ENCODE results near the gene PIGW. TPM values are rescaled to one million over a fixed set of nuclear protein-coding genes. Genes with fewer than 3 reads are reported as not detected.
A peak's percentile ranks its signal among the peaks of the same experiment; 100 is the strongest.
"Not testable (repeated sequence)": the region's sequence is repeated elsewhere in the genome, so short reads cannot be mapped to it uniquely, and the experiment has no call there.

The PIGW gene
- total RNA-seq, 1 donor from 2014 or later = 29.4 TPM

DNA sequence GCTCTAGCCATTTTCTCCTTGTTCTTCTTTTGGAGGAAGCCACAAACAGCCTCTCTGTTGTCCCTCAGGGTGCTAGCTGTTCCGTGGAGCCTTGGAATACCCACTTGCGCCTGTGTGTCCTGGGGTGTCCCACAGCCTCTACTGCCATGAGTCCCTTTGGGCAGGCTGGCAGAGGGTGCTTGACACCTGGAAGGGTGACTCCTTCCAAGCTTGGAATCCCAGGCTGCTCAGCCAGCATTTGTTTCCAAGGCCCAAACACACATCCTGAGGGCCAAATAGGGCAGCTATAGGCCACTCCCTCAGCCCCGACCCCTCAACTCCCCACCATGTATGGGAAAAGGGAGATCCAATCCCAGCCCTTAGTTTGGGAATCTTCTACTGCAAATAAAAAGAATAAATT lies 33.4 kb upstream of the PIGW start:
- Mint-ChIP-seq H3K27me3 (ENCODE audit: insufficient read depth) (no peaks in the 10 kb centered on the region), H3K4me3 (no peak overlapping the region), H3K36me3 (ENCODE audit: low read depth) (peaks cover 40% of the 10 kb centered on the region), H3K9me3 (no peaks in the 10 kb centered on the region), H3K27ac (no peak overlapping the region), H3K4me1 (ENCODE audit: low read depth) (peaks cover 6% of the 10 kb centered on the region)
- intact Hi-C loops (cut with micrococcal nuclease) = no loop called here
- no peak for DNase-seq (ENCODE audit: low spot score)

DNA sequence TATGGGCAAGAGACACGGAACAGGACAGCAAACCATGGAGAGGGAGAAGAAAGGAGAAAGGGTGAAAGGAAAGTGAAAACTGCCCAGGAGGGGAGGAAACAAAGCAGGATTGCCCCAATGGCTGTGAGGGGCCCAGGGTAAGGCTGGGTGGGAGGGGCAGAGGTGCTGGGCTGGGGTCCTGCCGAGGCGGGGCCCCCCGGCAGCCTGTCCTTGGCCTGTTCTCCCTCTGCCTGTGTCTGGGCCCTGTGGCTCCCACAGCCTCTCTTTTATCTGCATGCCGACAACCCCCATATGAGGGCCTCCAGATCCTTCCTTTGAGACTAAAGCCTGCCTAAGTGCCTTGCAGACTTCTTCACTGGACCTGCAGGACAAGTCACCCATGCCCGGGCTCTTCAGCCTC lies 32.8 kb upstream of the PIGW start:
- intact Hi-C loops (cut with micrococcal nuclease) = no loop called here
- H3K27ac Mint-ChIP-seq = no peak overlapping the region
- no peaks in the 10 kb centered on the region for H3K9me3 Mint-ChIP-seq
- peaks cover 6% of the 10 kb centered on the region for H3K4me1 Mint-ChIP-seq (ENCODE audit: low read depth)
- no peaks in the 10 kb centered on the region for H3K27me3 Mint-ChIP-seq (ENCODE audit: insufficient read depth)
- no peak for DNase-seq (ENCODE audit: low spot score)
- H3K4me3 Mint-ChIP-seq = no peak overlapping the region
- peaks cover 41% of the 10 kb centered on the region for H3K36me3 Mint-ChIP-seq (ENCODE audit: low read depth)

DNA sequence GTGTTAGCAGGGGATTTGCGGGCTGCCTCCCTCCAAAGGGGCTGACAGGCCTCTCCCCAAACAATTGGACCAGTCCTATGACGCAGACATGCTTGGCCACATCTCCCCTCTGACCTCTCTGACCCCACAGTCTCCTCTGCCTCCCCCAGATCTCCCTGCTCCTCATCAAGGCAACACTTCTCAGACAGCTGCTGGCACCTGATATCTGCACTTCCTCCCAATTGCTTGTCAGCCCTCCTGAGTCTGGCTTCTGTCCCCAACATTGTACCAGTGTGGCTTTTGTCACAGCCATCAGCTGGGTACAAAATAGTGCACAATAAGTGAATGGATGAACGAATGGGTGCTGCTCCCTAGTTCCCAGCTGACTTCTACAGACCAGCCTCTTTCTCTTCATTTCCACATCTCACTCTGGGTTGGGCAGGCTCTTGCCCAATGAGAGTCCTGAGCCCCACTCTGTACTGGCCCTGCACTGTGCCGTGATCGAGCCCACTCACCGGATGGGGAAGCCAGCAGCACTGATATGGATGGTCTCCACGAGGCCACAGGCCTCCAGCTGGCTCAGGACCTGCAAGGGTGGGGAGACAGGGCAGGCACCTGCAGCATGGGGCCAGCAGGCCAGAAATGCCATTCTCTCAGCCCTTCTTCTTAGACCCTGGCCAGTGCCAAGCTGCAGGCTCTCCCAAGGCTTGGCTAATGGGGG lies 31.2 kb upstream of the PIGW start:
- H3K4me3 Mint-ChIP-seq = no peak overlapping the region
- intact Hi-C loops (cut with micrococcal nuclease) = no loop called here
- no peak for DNase-seq (ENCODE audit: low spot score)
- H3K36me3 Mint-ChIP-seq (ENCODE audit: low read depth) = peaks cover 37% of the 10 kb centered on the region
- peaks cover 6% of the 10 kb centered on the region for H3K4me1 Mint-ChIP-seq (ENCODE audit: low read depth)
- H3K27ac Mint-ChIP-seq = peak overlapping the region; percentile 25
- H3K9me3 Mint-ChIP-seq = no peaks in the 10 kb centered on the region
- H3K27me3 Mint-ChIP-seq (ENCODE audit: insufficient read depth) = no peaks in the 10 kb centered on the region

DNA sequence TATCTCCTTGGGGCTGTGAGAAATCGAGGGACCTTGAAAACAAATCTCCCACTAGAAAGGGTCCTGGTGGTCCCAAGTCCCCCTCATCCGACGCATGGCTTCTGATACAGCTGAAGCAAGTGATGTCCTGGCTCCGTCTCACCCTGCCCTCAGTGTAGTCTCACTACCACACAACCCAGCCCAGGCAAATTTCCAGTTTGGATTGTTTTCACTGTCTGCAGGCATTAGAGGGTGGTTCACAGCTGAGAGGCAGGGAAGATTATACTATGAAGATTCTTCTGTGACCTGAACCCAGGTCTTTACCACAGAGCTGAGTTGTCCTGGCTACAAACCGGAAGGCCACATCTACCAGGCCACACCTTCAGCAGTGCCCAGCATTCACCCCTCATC lies 30.6 kb upstream of the PIGW start:
- Mint-ChIP-seq H3K27me3 (ENCODE audit: insufficient read depth) (no peaks in the 10 kb centered on the region), H3K9me3 (no peaks in the 10 kb centered on the region), H3K4me3 (no peak overlapping the region), H3K27ac (no peak overlapping the region), H3K4me1 (ENCODE audit: low read depth) (peaks cover 6% of the 10 kb centered on the region), H3K36me3 (ENCODE audit: low read depth) (peaks cover 37% of the 10 kb centered on the region)
- no peak for DNase-seq (ENCODE audit: low spot score)
- intact Hi-C loops (cut with micrococcal nuclease) = no loop called here

DNA sequence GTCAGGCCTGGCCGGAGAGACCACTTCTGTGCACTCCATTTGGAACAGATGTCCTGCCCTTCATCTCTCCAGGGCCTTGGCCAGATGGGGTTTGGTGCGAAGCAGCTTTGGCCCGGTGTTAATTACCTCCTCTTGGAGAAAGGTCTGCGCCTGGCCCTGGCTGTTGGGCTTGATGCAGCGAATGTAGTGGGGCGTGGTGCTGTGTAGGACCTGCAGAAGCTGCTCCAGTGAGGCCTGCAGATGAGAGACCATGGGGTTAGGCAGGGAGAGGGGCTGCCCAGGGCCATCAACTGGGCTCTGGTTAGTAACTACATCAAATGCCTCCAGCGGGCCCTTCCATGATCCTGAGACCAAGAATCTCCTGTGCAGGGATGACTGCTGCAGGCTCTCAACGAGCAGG lies 29.6 kb upstream of the PIGW start:
- no peaks in the 10 kb centered on the region for H3K27me3 Mint-ChIP-seq (ENCODE audit: insufficient read depth)
- H3K4me3 Mint-ChIP-seq = no peak overlapping the region
- no peak for DNase-seq (ENCODE audit: low spot score)
- H3K27ac Mint-ChIP-seq = no peak overlapping the region
- intact Hi-C loops (cut with micrococcal nuclease) = no loop called here
- no peaks in the 10 kb centered on the region for H3K9me3 Mint-ChIP-seq
- peaks cover 6% of the 10 kb centered on the region for H3K4me1 Mint-ChIP-seq (ENCODE audit: low read depth)
- H3K36me3 Mint-ChIP-seq (ENCODE audit: low read depth) = peaks cover 38% of the 10 kb centered on the region

DNA sequence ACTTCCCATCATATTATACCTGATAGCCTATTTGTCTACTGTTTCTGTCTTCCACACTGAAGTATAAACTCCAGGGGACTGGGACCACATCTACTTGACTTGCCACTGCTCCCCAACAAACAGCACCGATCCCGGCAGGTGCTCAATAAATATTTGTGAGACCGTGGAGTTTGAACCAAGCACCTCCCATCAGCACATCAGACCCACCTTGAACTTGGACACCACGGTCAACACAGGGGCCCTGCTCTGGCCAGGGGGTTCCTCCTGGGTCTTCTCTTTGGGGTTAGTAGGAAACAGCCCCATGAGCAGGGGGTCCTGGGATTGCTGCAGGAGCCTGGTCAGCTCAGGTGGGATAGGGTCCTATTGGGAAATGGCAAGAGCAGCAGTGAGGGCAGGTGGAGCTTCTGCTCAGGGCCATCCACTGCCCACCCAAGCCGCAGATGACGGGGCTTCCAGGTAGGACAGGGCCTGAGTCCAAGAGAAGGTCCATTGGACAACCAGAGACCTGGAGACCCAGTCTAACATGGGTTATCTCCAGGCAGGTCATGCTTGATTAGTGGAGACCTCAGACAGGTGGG lies 28.4 kb upstream of the PIGW start:
- Mint-ChIP-seq H3K9me3 (no peaks in the 10 kb centered on the region), H3K27ac (no peak overlapping the region), H3K36me3 (ENCODE audit: low read depth) (peaks cover 43% of the 10 kb centered on the region), H3K4me3 (no peak overlapping the region), H3K4me1 (ENCODE audit: low read depth) (peaks cover 6% of the 10 kb centered on the region), H3K27me3 (ENCODE audit: insufficient read depth) (no peaks in the 10 kb centered on the region)
- intact Hi-C loops (cut with micrococcal nuclease) = no loop called here
- no peak for DNase-seq (ENCODE audit: low spot score)

DNA sequence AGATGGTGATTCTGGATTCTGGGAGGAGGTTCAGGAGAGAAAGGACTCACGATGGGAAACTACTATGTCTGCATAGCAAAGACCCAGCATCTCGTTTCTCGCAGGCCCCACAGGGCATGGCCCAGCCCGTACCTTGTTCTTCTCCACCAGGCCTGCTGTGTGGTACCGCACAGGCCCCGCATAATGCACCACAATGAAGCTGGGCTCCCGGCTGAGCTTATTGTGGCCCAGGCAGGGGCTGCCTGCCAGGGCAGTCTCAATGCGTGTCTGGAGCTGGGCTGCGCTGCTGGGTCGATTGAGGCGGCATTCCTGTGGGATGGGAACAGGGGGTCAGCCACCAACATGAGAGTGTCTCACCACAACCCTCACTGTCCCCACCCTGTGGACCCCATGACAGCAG lies 28.0 kb upstream of the PIGW start:
- no peaks in the 10 kb centered on the region for H3K27me3 Mint-ChIP-seq (ENCODE audit: insufficient read depth)
- no peak overlapping the region for H3K27ac Mint-ChIP-seq
- peaks cover 6% of the 10 kb centered on the region for H3K4me1 Mint-ChIP-seq (ENCODE audit: low read depth)
- intact Hi-C loops (cut with micrococcal nuclease) = no loop called here
- no peaks in the 10 kb centered on the region for H3K9me3 Mint-ChIP-seq
- peaks cover 41% of the 10 kb centered on the region for H3K36me3 Mint-ChIP-seq (ENCODE audit: low read depth)
- DNase-seq (ENCODE audit: low spot score) = no peak
- H3K4me3 Mint-ChIP-seq = no peak overlapping the region

DNA sequence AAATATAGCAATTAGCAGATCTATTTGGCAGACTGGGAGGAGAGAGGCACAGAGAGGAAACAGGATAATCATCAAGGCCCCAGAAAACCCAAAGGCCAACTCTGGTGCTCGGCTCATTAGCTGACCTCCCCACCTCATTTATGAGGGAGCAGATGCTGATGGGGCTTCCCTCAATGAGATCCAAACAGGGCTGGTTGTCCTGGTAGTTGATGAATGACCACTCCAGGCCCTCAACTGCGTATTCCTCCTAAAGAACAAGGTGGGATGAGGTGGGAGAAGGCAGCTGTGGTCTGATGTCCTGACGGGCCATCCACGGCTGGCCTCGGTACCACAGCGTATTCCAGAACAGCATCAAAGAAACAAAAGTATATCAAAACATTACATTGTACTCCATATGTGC lies 27.5 kb upstream of the PIGW start:
- H3K27me3 Mint-ChIP-seq (ENCODE audit: insufficient read depth) = no peaks in the 10 kb centered on the region
- no peak overlapping the region for H3K27ac Mint-ChIP-seq
- intact Hi-C loops (cut with micrococcal nuclease) = no loop called here
- no peak overlapping the region for H3K4me3 Mint-ChIP-seq
- H3K36me3 Mint-ChIP-seq (ENCODE audit: low read depth) = peaks cover 39% of the 10 kb centered on the region
- DNase-seq (ENCODE audit: low spot score) = no peak
- H3K9me3 Mint-ChIP-seq = no peaks in the 10 kb centered on the region
- peaks cover 6% of the 10 kb centered on the region for H3K4me1 Mint-ChIP-seq (ENCODE audit: low read depth)

DNA sequence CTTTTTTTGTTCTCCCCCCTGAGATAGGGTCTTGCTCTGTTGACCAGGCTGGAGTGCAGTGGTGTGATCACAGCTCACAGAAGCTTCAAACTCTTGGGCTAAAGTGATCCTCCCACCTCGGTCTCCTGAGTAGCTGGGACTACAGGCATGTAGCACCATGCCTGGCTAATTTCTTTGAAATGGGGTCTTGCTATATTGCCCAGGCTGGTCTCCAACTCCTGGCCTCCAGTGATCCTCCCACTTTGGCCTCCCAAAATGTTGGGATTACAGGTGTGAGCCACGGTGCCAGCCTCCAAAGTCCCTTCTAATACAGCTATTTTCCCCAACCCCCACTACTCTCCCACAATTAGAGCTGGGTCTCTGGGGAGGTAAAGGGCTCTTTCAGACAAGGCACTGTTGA lies 26.3 kb upstream of the PIGW start:
- peaks cover 36% of the 10 kb centered on the region for H3K36me3 Mint-ChIP-seq (ENCODE audit: low read depth)
- intact Hi-C loops (cut with micrococcal nuclease); H3K27me3 Mint-ChIP-seq (ENCODE audit: insufficient read depth); H3K9me3 Mint-ChIP-seq; H3K27ac Mint-ChIP-seq; H3K4me1 Mint-ChIP-seq (ENCODE audit: low read depth); H3K4me3 Mint-ChIP-seq; DNase-seq (ENCODE audit: low spot score): not testable (repeated sequence)

DNA sequence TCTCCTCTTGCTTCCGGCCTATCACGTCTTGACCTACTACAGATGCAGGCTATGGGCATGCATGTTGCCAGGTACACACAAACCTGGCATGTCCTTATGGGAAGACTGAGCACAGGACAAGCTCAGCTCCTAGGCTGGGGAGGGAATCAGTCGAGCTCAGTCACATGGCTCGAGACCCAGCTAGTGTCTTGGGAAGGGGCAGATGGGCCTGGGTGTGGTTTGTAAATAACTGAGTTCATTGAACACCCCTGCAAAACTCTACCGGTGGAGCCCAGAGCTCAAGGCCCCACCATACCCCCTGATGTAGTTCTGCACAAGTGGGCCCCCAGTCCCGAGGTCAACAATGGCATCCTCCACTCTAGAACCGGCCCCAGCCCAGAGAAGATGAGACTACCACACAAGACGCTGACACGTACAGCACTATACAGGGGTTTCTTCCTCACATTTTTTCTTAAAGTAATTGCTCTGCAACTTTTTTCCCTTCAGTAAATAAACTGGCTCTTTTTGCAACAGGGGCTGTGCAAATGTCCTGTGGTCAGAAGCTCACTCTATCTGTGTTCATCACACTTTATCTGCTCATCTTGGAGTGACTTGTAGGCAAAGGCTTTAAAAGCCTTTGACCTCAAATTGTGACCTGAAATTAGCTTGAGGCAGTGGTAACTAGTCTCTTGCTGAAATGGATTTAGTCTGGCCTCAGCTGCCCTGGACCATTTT lies 25.4 kb upstream of the PIGW start:
- H3K9me3 Mint-ChIP-seq = no peaks in the 10 kb centered on the region
- H3K4me3 Mint-ChIP-seq = no peak overlapping the region
- intact Hi-C loops (cut with micrococcal nuclease) = no loop called here
- H3K27ac Mint-ChIP-seq = no peak overlapping the region
- no peak for DNase-seq (ENCODE audit: low spot score)
- H3K36me3 Mint-ChIP-seq (ENCODE audit: low read depth) = peaks cover 29% of the 10 kb centered on the region
- H3K27me3 Mint-ChIP-seq (ENCODE audit: insufficient read depth) = no peaks in the 10 kb centered on the region
- H3K4me1 Mint-ChIP-seq (ENCODE audit: low read depth) = no peaks in the 10 kb centered on the region

DNA sequence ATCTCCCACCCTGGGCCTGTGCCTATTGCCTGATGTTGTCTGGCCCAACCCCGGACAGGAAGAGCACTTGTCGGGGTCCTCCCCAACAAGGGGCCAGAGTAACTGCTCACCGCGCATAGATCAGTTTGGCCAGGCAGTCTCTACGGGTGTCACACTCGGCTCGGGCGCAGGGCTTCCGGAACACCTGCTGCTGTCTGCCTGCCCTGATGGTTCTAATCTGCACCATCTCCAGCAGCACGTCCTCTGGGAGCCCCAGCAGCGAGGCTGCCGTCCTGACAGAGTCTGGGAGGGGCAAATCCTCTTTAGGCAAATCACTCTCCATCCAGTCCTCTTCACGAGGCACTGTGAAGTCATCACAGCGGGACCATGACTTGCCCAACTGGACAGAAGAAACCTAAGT lies 24.2 kb upstream of the PIGW start:
- DNase-seq (ENCODE audit: low spot score) = no peak
- Mint-ChIP-seq H3K27me3 (ENCODE audit: insufficient read depth) (no peaks in the 10 kb centered on the region), H3K4me1 (ENCODE audit: low read depth) (no peaks in the 10 kb centered on the region), H3K36me3 (ENCODE audit: low read depth) (peaks cover 30% of the 10 kb centered on the region), H3K27ac (no peak overlapping the region), H3K4me3 (no peak overlapping the region), H3K9me3 (no peaks in the 10 kb centered on the region)
- intact Hi-C loops (cut with micrococcal nuclease) = no loop called here

DNA sequence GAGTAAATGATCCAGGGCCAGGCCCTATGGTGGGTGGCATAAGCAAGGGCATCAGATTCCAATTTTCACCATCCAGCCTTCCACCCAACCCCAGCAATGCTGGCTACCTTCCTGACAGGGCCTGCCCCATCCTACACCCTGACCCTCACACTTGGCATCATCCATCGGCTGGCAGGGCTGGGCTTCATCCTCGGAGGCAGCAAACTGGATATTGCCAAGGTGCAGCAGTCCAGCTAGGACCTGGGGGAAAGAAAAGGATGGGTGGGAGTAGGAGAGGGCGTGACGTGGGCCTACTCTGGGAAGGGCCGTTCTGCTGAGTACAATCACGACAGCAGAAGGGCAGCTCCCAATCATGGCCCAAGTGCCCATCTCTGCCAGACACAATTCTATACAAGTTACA lies 23.6 kb upstream of the PIGW start:
- DNase-seq (ENCODE audit: low spot score) = no peak
- intact Hi-C loops (cut with micrococcal nuclease) = no loop called here
- no peaks in the 10 kb centered on the region for H3K9me3 Mint-ChIP-seq
- H3K27ac Mint-ChIP-seq = no peak overlapping the region
- no peaks in the 10 kb centered on the region for H3K4me1 Mint-ChIP-seq (ENCODE audit: low read depth)
- H3K36me3 Mint-ChIP-seq (ENCODE audit: low read depth) = peaks cover 30% of the 10 kb centered on the region
- no peaks in the 10 kb centered on the region for H3K27me3 Mint-ChIP-seq (ENCODE audit: insufficient read depth)
- no peak overlapping the region for H3K4me3 Mint-ChIP-seq

DNA sequence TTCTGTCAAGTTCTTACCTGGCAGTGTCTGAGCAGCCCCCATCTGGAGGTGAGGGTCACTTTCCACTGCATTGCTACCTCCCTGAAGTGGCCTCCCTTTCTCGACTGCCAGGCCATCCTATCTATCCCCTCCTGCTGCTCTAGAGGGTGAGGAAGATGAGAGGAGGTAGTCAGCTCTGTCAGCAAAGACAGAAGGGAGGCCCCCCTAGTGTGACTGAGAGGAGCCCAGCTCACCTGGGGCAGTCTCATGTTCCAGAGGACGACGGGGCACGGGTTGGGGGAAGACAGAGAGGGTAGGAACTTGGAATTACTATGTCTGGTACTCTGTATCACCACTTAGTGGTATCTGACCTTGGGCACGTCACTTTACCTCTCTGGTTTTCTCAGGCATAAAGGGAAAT lies 22.1 kb upstream of the PIGW start:
- no peak for DNase-seq (ENCODE audit: low spot score)
- H3K36me3 Mint-ChIP-seq (ENCODE audit: low read depth) = peaks cover 24% of the 10 kb centered on the region
- H3K4me1 Mint-ChIP-seq (ENCODE audit: low read depth) = no peaks in the 10 kb centered on the region
- H3K9me3 Mint-ChIP-seq = no peaks in the 10 kb centered on the region
- H3K27ac Mint-ChIP-seq = no peak overlapping the region
- no peaks in the 10 kb centered on the region for H3K27me3 Mint-ChIP-seq (ENCODE audit: insufficient read depth)
- intact Hi-C loops (cut with micrococcal nuclease) = no loop called here
- no peak overlapping the region for H3K4me3 Mint-ChIP-seq

Measured in activated T-helper 1 cell treated with anti-CD3 and anti-CD28 coated beads, Interleukin-12 subunit alpha, Interleukin-12 subunit beta, Interleukin-2, Interleukin-4 antibody, amounts not matched to agents 30 ng/mL and 10 ng/mL and 1 ng/mL, durations not matched to agents 14 hours and 24 hours and 36 hours (primary cell).